Measurements from ENCODE around the gene CNDP1. TPM values are rescaled to one million over a fixed set of nuclear protein-coding genes. Genes with fewer than 3 reads are reported as not detected.
"Not testable (repeated sequence)": the region's sequence is repeated elsewhere in the genome, so short reads cannot be mapped to it uniquely, and the experiment has no call there.

CNDP1 gene
- total RNA-seq, 1 experiment from 2014 or later: not detected

- TF ChIP-seq, protein P1, sequence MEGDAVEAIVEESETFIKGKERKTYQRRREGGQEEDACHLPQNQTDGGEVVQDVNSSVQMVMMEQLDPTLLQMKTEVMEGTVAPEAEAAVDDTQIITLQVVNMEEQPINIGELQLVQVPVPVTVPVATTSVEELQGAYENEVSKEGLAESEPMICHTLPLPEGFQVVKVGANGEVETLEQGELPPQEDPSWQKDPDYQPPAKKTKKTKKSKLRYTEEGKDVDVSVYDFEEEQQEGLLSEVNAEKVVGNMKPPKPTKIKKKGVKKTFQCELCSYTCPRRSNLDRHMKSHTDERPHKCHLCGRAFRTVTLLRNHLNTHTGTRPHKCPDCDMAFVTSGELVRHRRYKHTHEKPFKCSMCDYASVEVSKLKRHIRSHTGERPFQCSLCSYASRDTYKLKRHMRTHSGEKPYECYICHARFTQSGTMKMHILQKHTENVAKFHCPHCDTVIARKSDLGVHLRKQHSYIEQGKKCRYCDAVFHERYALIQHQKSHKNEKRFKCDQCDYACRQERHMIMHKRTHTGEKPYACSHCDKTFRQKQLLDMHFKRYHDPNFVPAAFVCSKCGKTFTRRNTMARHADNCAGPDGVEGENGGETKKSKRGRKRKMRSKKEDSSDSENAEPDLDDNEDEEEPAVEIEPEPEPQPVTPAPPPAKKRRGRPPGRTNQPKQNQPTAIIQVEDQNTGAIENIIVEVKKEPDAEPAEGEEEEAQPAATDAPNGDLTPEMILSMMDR (IDR thresholded peaks at IDR 0.05; ENCODE audit: unreplicated experiment): no peak
- H3K4me1 Mint-ChIP-seq (ENCODE audit: low read depth, unreplicated experiment): peaks cover 6% of the 10 kb centered on the region
- H3K27ac Mint-ChIP-seq (ENCODE audit: unreplicated experiment): no peak overlapping the region
- intact Hi-C loops (cut with micrococcal nuclease; ENCODE audit: unreplicated experiment): no loop called here
- H3K27me3 Mint-ChIP-seq (ENCODE audit: unreplicated experiment): peaks cover 66% of the 10 kb centered on the region
- peaks cover 3% of the 10 kb centered on the region for H3K9me3 Mint-ChIP-seq (ENCODE audit: low read depth, unreplicated experiment)
- DNase-seq: no peak
- CTCF ChIA-PET: interaction anchor here (0.7 kb wide), 1 partner anchor 11 kb away, joined by 5 read pairs; no protein-coding TSS in a partner anchor
- H3K36me3 Mint-ChIP-seq (ENCODE audit: insufficient read depth, unreplicated experiment): no peaks in the 10 kb centered on the region
- H3K4me3 Mint-ChIP-seq (ENCODE audit: low read depth, unreplicated experiment): no peak overlapping the region
- BruUV-seq (replicated peaks): no TSS peak
Observed at GRCh38 chr18:74562131-74562730, 27.9 kb downstream of the CNDP1 start.

DNA sequence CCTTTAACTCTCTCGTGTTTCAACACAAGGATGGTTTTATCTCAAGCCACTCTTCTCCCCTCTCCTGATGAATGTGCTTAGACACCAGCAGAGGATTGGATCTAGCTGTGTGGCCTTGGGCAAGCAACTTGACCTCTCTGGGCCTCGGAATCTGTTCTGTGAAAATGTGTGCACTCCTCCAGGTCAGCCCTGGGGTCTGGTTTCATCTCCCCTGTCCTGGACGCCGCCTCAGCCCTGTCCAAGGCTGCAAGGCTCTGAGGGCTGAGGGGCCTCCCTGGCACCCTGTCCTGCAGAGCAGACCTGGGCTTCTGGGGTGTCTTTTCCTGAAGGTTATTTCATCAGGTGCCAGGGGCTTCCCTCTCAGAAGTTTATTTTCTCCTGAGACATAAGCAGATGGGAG is 28.5 kb downstream of the CNDP1 start:
- Mint-ChIP-seq H3K36me3 (ENCODE audit: insufficient read depth, unreplicated experiment) (no peaks in the 10 kb centered on the region), H3K9me3 (ENCODE audit: low read depth, unreplicated experiment) (peaks cover 3% of the 10 kb centered on the region), H3K27ac (ENCODE audit: unreplicated experiment) (no peak overlapping the region), H3K4me3 (ENCODE audit: low read depth, unreplicated experiment) (no peak overlapping the region), H3K27me3 (ENCODE audit: unreplicated experiment) (peaks cover 66% of the 10 kb centered on the region), H3K4me1 (ENCODE audit: low read depth, unreplicated experiment) (peaks cover 6% of the 10 kb centered on the region)
- BruUV-seq (replicated peaks): no TSS peak
- CTCF ChIA-PET: interaction anchor here (0.7 kb wide), 1 partner anchor 11 kb away, joined by 5 read pairs; no protein-coding TSS in a partner anchor
- intact Hi-C loops (cut with micrococcal nuclease; ENCODE audit: unreplicated experiment): no loop called here
- DNase-seq: no peak
- TF ChIP-seq, protein P1 (IDR thresholded peaks at IDR 0.05; ENCODE audit: unreplicated experiment): no peak

GRCh38 chr18:74563999-74564398 is 29.7 kb downstream of the CNDP1 start:
- TF ChIP-seq, protein P1 (IDR thresholded peaks at IDR 0.05; ENCODE audit: unreplicated experiment): no peak
- peaks cover 6% of the 10 kb centered on the region for H3K4me1 Mint-ChIP-seq (ENCODE audit: low read depth, unreplicated experiment)
- peaks cover 3% of the 10 kb centered on the region for H3K9me3 Mint-ChIP-seq (ENCODE audit: low read depth, unreplicated experiment)
- no peaks in the 10 kb centered on the region for H3K36me3 Mint-ChIP-seq (ENCODE audit: insufficient read depth, unreplicated experiment)
- CTCF ChIA-PET: interaction anchor here (0.6 kb wide), 1 partner anchor 1953 kb away, joined by 4 read pairs; no protein-coding TSS in a partner anchor
- H3K27ac Mint-ChIP-seq (ENCODE audit: unreplicated experiment): no peak overlapping the region
- intact Hi-C loops (cut with micrococcal nuclease; ENCODE audit: unreplicated experiment): no loop called here
- DNase-seq: no peak
- H3K27me3 Mint-ChIP-seq (ENCODE audit: unreplicated experiment): peaks cover 67% of the 10 kb centered on the region
- no peak overlapping the region for H3K4me3 Mint-ChIP-seq (ENCODE audit: low read depth, unreplicated experiment)
- BruUV-seq (replicated peaks): no TSS peak

GRCh38 chr18:74565164-74565563 is 30.9 kb downstream of the CNDP1 start:
- H3K27ac Mint-ChIP-seq (ENCODE audit: unreplicated experiment); H3K9me3 Mint-ChIP-seq (ENCODE audit: low read depth, unreplicated experiment); H3K4me3 Mint-ChIP-seq (ENCODE audit: low read depth, unreplicated experiment); BruUV-seq (replicated peaks); intact Hi-C loops (cut with micrococcal nuclease; ENCODE audit: unreplicated experiment); H3K36me3 Mint-ChIP-seq (ENCODE audit: insufficient read depth, unreplicated experiment); DNase-seq; H3K4me1 Mint-ChIP-seq (ENCODE audit: low read depth, unreplicated experiment); CTCF ChIA-PET: not testable (repeated sequence)
- H3K27me3 Mint-ChIP-seq (ENCODE audit: unreplicated experiment): peaks cover 70% of the 10 kb centered on the region

- BruUV-seq (replicated peaks); CTCF ChIA-PET: not testable (repeated sequence)
Observed at GRCh38 chr18:74565993-74566392, 31.7 kb downstream of the CNDP1 start.

More at GRCh38 chr18:74565993-74566392, 31.7 kb downstream of the CNDP1 start:
- peaks cover 78% of the 10 kb centered on the region for H3K27me3 Mint-ChIP-seq (ENCODE audit: unreplicated experiment)
- DNase-seq; H3K27ac Mint-ChIP-seq (ENCODE audit: unreplicated experiment); H3K4me1 Mint-ChIP-seq (ENCODE audit: low read depth, unreplicated experiment); H3K36me3 Mint-ChIP-seq (ENCODE audit: insufficient read depth, unreplicated experiment); H3K9me3 Mint-ChIP-seq (ENCODE audit: low read depth, unreplicated experiment); H3K4me3 Mint-ChIP-seq (ENCODE audit: low read depth, unreplicated experiment); intact Hi-C loops (cut with micrococcal nuclease; ENCODE audit: unreplicated experiment): not testable (repeated sequence)
